H9 (cell line): Measurements from ENCODE around the gene TMED10. TPM values are rescaled to one million over a fixed set of nuclear protein-coding genes. Genes with fewer than 3 reads are reported as not detected.
A peak's percentile ranks its signal among the peaks of the same experiment; 100 is the strongest.

Source experiments
- DNase-seq: peaks from one replicate; pipeline ENCODE4 v3.0.0-alpha.2; 2017
- H2AFZ ChIP-seq: one replicate; pipeline ENCODE4 v1.6.1; 2013; ENCODE audit warnings: mild to moderate bottlenecking, low read length, control low read depth, moderate library complexity
- H2AK5ac ChIP-seq: 2 replicates; pipeline ENCODE4 v1.6.1; 2013; ENCODE audit warnings: low read length, control low read depth, mixed read lengths; ENCODE audit not compliant: insufficient read length
- H2BK120ac ChIP-seq: one replicate; pipeline ENCODE4 v1.6.1; 2013; ENCODE audit warnings: low read depth, mild to moderate bottlenecking, low read length, control low read depth, inconsistent platforms; ENCODE audit not compliant: poor library complexity, severe bottlenecking
- H2BK12ac ChIP-seq: 2 replicates; pipeline ENCODE4 v1.6.1; 2013; ENCODE audit warnings: low read length, control low read depth, mixed read lengths, low read depth; ENCODE audit not compliant: insufficient read length
- H2BK15ac ChIP-seq: 2 replicates; pipeline ENCODE4 v1.6.1; 2013; ENCODE audit warnings: low read depth, low read length, control low read depth
- H2BK20ac ChIP-seq: one replicate; pipeline ENCODE4 v1.6.1; 2013; ENCODE audit warnings: low read depth, mild to moderate bottlenecking, low read length, control low read depth, inconsistent platforms; ENCODE audit not compliant: poor library complexity, severe bottlenecking
- H2BK5ac ChIP-seq: 2 replicates; pipeline ENCODE4 v1.6.1; 2013; ENCODE audit warnings: low read length, control low read depth, mixed read lengths; ENCODE audit not compliant: insufficient read length
- H3K14ac ChIP-seq: 2 replicates; pipeline ENCODE4 v1.6.1; 2013; ENCODE audit warnings: low read length, control low read depth; ENCODE audit not compliant: insufficient read depth
- H3K18ac ChIP-seq: 2 replicates; pipeline ENCODE4 v1.6.1; 2013; ENCODE audit warnings: low read depth, mild to moderate bottlenecking, mixed read lengths, low read length, control low read depth; ENCODE audit not compliant: insufficient read length
- H3K23ac ChIP-seq: 2 replicates; pipeline ENCODE4 v1.6.1; 2013; ENCODE audit warnings: low read length, control low read depth, mixed read lengths, low read depth; ENCODE audit not compliant: insufficient read length
- H3K23me2 ChIP-seq: 2 replicates; pipeline ENCODE4 v1.6.1; 2013; ENCODE audit warnings: low read depth, mild to moderate bottlenecking, mixed read lengths, low read length, control low read depth; ENCODE audit not compliant: insufficient read length, poor library complexity, severe bottlenecking
- H3K27ac ChIP-seq: 2 replicates; pipeline ENCODE4 v1.5.1; 2013; ENCODE audit warnings: low read length, control low read depth, mixed read lengths, low read depth; ENCODE audit not compliant: insufficient read length
- H3K27me3 ChIP-seq: 2 replicates; pipeline ENCODE4 v1.6.1; 2013; ENCODE audit warnings: low read length, control low read depth, inconsistent platforms; ENCODE audit not compliant: insufficient read depth
- H3K4ac ChIP-seq: 2 replicates; pipeline ENCODE4 v1.6.1; 2013; ENCODE audit warnings: low read depth, mild to moderate bottlenecking, control low read depth, inconsistent platforms, low read length, moderate library complexity
- H3K4me1 ChIP-seq: 2 replicates; pipeline ENCODE4 v1.6.1; 2013; ENCODE audit warnings: low read length, control low read depth, inconsistent platforms; ENCODE audit not compliant: insufficient read depth
- H3K4me2 ChIP-seq: 2 replicates; pipeline ENCODE4 v1.6.1; 2013; ENCODE audit warnings: low read length, control low read depth, mixed read lengths; ENCODE audit not compliant: insufficient read length, insufficient read depth
- H3K56ac ChIP-seq: 2 replicates; pipeline ENCODE4 v1.6.1; 2013; ENCODE audit warnings: low read depth, mild to moderate bottlenecking, mixed read lengths, low read length, control low read depth; ENCODE audit not compliant: insufficient read length
- H3K79me1 ChIP-seq: 2 replicates; pipeline ENCODE4 v1.6.1; 2013; ENCODE audit warnings: low read depth, mild to moderate bottlenecking, moderate library complexity, low read length, control low read depth, inconsistent platforms; ENCODE audit not compliant: insufficient read depth, poor library complexity, severe bottlenecking
- H3K79me2 ChIP-seq: 2 replicates; pipeline ENCODE4 v1.6.1; 2013; ENCODE audit warnings: low read length, control low read depth, inconsistent platforms; ENCODE audit not compliant: insufficient read depth
- H3K9ac ChIP-seq: 2 replicates; pipeline ENCODE4 v1.6.1; 2013; ENCODE audit warnings: low read length, control low read depth, mixed read lengths; ENCODE audit not compliant: insufficient read length; ENCODE audit errors: extremely low read depth
- H3K9me3 ChIP-seq: one replicate; pipeline ENCODE4 v1.6.1; 2013; ENCODE audit warnings: low read depth, low read length, inconsistent platforms; ENCODE audit not compliant: control insufficient read depth
- H3T11ph ChIP-seq: one replicate; pipeline ENCODE4 v1.6.1; 2013; ENCODE audit warnings: mild to moderate bottlenecking, low read length, control low read depth, inconsistent platforms
- H4K20me1 ChIP-seq: one replicate; pipeline ENCODE4 v1.6.1; 2013; ENCODE audit not compliant: control insufficient read depth, insufficient read length, insufficient read depth
- H4K5ac ChIP-seq: 2 replicates; pipeline ENCODE4 v1.6.1; 2013; ENCODE audit warnings: low read depth, mild to moderate bottlenecking, mixed read lengths, low read length, control low read depth; ENCODE audit not compliant: insufficient read length
- H4K8ac ChIP-seq: replicated peaks from 2 replicates; pipeline ENCODE4 v1.6.1; 2013; ENCODE audit warnings: low read length, control low read depth, mixed read lengths, low read depth; ENCODE audit not compliant: insufficient read length
- H4K91ac ChIP-seq: 2 replicates; pipeline ENCODE4 v1.6.1; 2013; ENCODE audit warnings: low read depth, mild to moderate bottlenecking, moderate library complexity, mixed read lengths, low read length, control low read depth; ENCODE audit not compliant: insufficient read length
- H3K27ac Mint-ChIP-seq, 3 experiments: 2 replicates in 2 of 3; 3 replicates in 1 of 3; pipeline ENCODE4 v1.8.0; 2020 to 2021; ENCODE audit warnings: mixed read lengths in 3 of 3, mild to moderate bottlenecking in 1 of 3, moderate library complexity in 1 of 3
- H3K27me3 Mint-ChIP-seq: 2 replicates; pipeline ENCODE4 v1.8.0; 2021; ENCODE audit warnings: low read depth, mild to moderate bottlenecking, moderate library complexity, mixed read lengths
- H3K36me3 Mint-ChIP-seq, 3 experiments: 2 replicates in 2 of 3; 3 replicates in 1 of 3; pipeline ENCODE4 v1.8.0; 2020 to 2021; ENCODE audit warnings: low read depth in 3 of 3, mixed read lengths in 3 of 3; ENCODE audit not compliant: insufficient read depth in 1 of 3
- H3K4me1 Mint-ChIP-seq, 2 experiments: 2 replicates each; pipeline ENCODE4 v1.8.0; 2020; ENCODE audit warnings: mixed read lengths in 2 of 2
- H3K4me3 Mint-ChIP-seq, 2 experiments: 2 replicates in 1 of 2; 3 replicates in 1 of 2; pipeline ENCODE4 v1.8.0; 2020 to 2021; ENCODE audit warnings: mild to moderate bottlenecking in 2 of 2, mixed read lengths in 2 of 2, moderate library complexity in 1 of 2
- H3K9me3 Mint-ChIP-seq, 2 experiments: 2 replicates in 1 of 2; 3 replicates in 1 of 2; pipeline ENCODE4 v1.8.0; 2020; ENCODE audit warnings: mild to moderate bottlenecking in 2 of 2, mixed read lengths in 2 of 2, moderate library complexity in 1 of 2
- WGBS: extraction: QIAGEN DNeasy Blood & Tissue Kit; methylation state at CpG from one replicate; pipeline ENCODE4 v1.1.7; 2013; ENCODE audit warnings: missing lambda C conversion rate, low lambda C conversion rate, mixed read lengths; ENCODE audit not compliant: insufficient read length; ENCODE audit errors: extremely low coverage; 5-methylcytosine and 5-hydroxymethylcytosine counted together
- total RNA-seq: library from RNA; stranded (reverse); gene quantifications from 2 replicates; pipeline ENCODE4 v1.2.1, GENCODE V29; 2021
- TF ChIP-seq, protein P1 (sequence below): fragments of 200-600 bp; sonication (generic); conservative IDR thresholded peaks from 3 replicates; pipeline ENCODE4 v1.8.0; 2021; ENCODE audit warnings: antibody characterized with exemption, mild to moderate bottlenecking

TMED10 gene
- total RNA-seq, 1 experiment from 2014 or later, result 176 TPM

DNA sequence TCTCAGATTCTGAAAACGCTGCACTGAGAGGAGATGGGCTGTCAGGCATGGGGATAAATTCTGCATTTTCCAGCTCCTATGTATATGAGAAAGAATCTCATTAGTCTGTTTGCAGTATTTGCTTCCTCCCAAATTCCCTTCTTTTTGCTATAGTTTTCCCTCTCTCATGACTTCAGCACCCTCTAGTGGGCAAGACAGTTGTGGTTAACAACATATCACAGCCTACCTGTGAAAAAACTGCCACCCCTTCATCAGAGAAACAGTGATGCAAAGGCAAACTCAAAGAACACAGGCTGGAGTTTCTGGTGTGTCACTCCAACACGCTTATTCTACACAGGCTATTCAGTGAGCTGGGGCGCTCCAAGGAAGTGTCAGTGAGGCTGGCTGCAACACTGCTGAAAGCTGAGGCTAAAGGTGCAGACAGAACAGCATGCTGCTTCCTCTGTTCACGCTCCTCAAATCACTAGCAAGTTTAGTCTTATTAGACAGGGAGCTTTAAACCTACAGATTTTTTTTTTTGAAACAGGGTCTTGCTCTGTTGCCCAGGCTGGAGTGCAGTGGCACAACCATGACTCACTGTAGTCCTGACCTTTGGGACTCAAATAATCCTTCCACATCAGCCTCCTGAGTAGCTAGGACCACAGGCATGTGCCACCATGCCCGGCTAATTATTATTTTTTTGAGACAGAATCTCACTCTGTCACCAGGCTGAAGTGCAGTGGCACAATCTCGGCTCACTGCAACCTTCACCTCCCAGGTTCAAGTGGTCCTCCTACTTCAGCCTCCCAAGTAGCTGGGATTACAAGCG lies 87.6 kb downstream of the TMED10 start:
- Mint-ChIP-seq H3K4me3 (no peak overlapping the region), H3K4me1 (peaks cover 7 to 8% of the 10 kb centered on the region in 2 experiments), H3K36me3 (peaks cover 11 to 64% (median 61%) of the 10 kb centered on the region in 3 experiments; a peak in 6 of 7 replicates), H3K27me3 (no peaks in the 10 kb centered on the region), H3K9me3 (no peaks in the 10 kb centered on the region), H3K27ac (no peak overlapping the region)
- H3K9ac ChIP-seq, result no peak overlapping the region
- no peak overlapping the region for H4K5ac ChIP-seq
- H2BK20ac ChIP-seq, result no peak overlapping the region
- H3K4me2 ChIP-seq, result no peak overlapping the region
- no peak overlapping the region for H3K23ac ChIP-seq
- no peak overlapping the region for H2BK5ac ChIP-seq
- DNase-seq, result peak; percentile 46
- H2AK5ac ChIP-seq, result no peak overlapping the region
- no peaks in the 10 kb centered on the region for H4K20me1 ChIP-seq
- H4K8ac ChIP-seq, result no peak overlapping the region
- H3K9me3 ChIP-seq, result no peaks in the 10 kb centered on the region
- H3K79me1 ChIP-seq, result no peaks in the 10 kb centered on the region
- no peak overlapping the region for H2BK120ac ChIP-seq
- no peaks in the 10 kb centered on the region for H3K79me2 ChIP-seq
- no peak overlapping the region for H3K14ac ChIP-seq
- H3K56ac ChIP-seq, result no peak overlapping the region
- no peak overlapping the region for H3T11ph ChIP-seq
- H3K4me1 ChIP-seq, result no peaks in the 10 kb centered on the region
- no peak overlapping the region for H3K27ac ChIP-seq
- TF ChIP-seq, protein P1, sequence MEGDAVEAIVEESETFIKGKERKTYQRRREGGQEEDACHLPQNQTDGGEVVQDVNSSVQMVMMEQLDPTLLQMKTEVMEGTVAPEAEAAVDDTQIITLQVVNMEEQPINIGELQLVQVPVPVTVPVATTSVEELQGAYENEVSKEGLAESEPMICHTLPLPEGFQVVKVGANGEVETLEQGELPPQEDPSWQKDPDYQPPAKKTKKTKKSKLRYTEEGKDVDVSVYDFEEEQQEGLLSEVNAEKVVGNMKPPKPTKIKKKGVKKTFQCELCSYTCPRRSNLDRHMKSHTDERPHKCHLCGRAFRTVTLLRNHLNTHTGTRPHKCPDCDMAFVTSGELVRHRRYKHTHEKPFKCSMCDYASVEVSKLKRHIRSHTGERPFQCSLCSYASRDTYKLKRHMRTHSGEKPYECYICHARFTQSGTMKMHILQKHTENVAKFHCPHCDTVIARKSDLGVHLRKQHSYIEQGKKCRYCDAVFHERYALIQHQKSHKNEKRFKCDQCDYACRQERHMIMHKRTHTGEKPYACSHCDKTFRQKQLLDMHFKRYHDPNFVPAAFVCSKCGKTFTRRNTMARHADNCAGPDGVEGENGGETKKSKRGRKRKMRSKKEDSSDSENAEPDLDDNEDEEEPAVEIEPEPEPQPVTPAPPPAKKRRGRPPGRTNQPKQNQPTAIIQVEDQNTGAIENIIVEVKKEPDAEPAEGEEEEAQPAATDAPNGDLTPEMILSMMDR, result peak; percentile 86
- H3K27me3 ChIP-seq, result no peaks in the 10 kb centered on the region
- H3K23me2 ChIP-seq, result no peaks in the 10 kb centered on the region
- no peak overlapping the region for H4K91ac ChIP-seq
- H3K18ac ChIP-seq, result no peak overlapping the region
- no CpG with 5 or more reads among the region's 7 CpGs for WGBS
- H2BK12ac ChIP-seq, result no peak overlapping the region
- no peak overlapping the region for H2AFZ ChIP-seq
- H3K4ac ChIP-seq, result no peak overlapping the region
- no peak overlapping the region for H2BK15ac ChIP-seq
